ENCODE results near the gene TEKTIP1.

DNA sequence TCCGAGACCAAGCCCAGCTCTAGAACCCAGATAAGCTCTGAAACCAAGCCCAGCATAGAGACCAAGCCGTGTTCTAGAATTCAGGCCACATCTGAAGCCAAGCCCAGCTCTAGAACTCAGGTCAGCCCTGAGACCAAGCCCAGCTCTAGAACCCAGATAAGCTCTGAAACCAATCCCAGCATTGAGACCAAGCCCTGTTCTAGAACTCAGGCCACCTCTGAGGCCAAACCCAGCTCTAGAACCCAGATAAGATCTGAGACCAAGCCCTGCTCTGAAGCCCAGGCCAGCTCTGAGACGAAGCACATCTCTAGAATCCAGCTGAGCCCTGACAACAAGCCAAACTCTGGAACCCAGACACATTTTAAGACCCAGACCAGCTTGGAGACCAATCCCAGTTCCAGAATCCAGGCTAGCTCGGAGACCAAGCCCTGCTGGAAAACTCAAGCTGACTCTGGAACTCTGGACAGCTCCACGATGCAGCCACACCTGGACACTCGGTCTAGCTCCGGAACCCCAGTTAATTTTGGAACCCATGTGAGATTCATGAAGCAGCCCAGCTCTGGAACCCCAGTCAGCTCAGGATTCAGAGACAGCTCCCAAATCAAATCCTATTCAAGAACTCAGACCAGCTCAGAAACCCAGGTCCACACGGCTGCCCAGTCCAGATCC, 52.2 kb downstream of the TEKTIP1 start:
- TF ChIP-seq CTCF (IDR thresholded peaks at IDR 0.05) (no peak), EZH2 (IDR thresholded peaks at IDR 0.05; ENCODE audit: borderline replicate concordance, insufficient read depth, low read depth, low read length, poor library complexity, severe bottlenecking) (no peak)

All from B cell (primary cell).